LNCaP clone FGC (cell line): ENCODE results near the gene LPCAT1.

Experiments
- DNase-seq: peaks from one replicate; pipeline ENCODE4 v3.0.0-alpha.2; 2011; ENCODE audit warnings: low read depth
- H3K4me3 ChIP-seq: 2 replicates; pipeline ENCODE4 v1.5.1; 2011; ENCODE audit warnings: mild to moderate bottlenecking, low read depth, low read length, control low read depth
- CTCF ChIP-seq: IDR thresholded peaks from 2 replicates; pipeline ENCODE4 v1.5.1; 2012; ENCODE audit warnings: mild to moderate bottlenecking; ENCODE audit not compliant: control insufficient read depth, insufficient read depth; ENCODE audit errors: extremely low read depth

LPCAT1 gene

GRCh38 chr5:1453613-1454012, 70.1 kb downstream of the LPCAT1 start:
- TF ChIP-seq CTCF: no peak
- no peak overlapping the region for H3K4me3 ChIP-seq
- no peak for DNase-seq

- TF ChIP-seq CTCF: no peak
- H3K4me3 ChIP-seq: no peak overlapping the region
- no peak for DNase-seq
Measured at GRCh38 chr5:1449081-1449630, 74.6 kb downstream of the LPCAT1 start.

GRCh38 chr5:1448511-1449011, 75.2 kb downstream of the LPCAT1 start:
- TF ChIP-seq CTCF: no peak
- H3K4me3 ChIP-seq: no peak overlapping the region
- DNase-seq: no peak

GRCh38 chr5:1447671-1448361, 75.9 kb downstream of the LPCAT1 start:
- no peak for TF ChIP-seq CTCF
- no peak overlapping the region for H3K4me3 ChIP-seq
- no peak for DNase-seq

GRCh38 chr5:1446602-1447343, 77.0 kb downstream of the LPCAT1 start:
- no peak for DNase-seq
- no peak overlapping the region for H3K4me3 ChIP-seq
- no peak for TF ChIP-seq CTCF

GRCh38 chr5:1445689-1446601, 77.8 kb downstream of the LPCAT1 start:
- no peak for TF ChIP-seq CTCF
- no peak overlapping the region for H3K4me3 ChIP-seq
- DNase-seq: no peak
